ENCODE measurements around the gene ANKRD44. TPM values are rescaled to one million over a fixed set of nuclear protein-coding genes. Genes with fewer than 3 reads are reported as not detected.

Gene ANKRD44
- total RNA-seq, 1 experiment from 2014 or later: 0.68 TPM

GRCh38 chr2:197251163-197251562 is 59.4 kb downstream of the ANKRD44 start:
- DNase-seq (ENCODE audit: low spot score): no peak
- Mint-ChIP-seq H3K36me3 (no peaks in the 10 kb centered on the region), H3K27ac (no peak overlapping the region), H3K9me3 (no peaks in the 10 kb centered on the region), H3K27me3 (ENCODE audit: low read depth) (0 out of 2 replicates have a peak, but pooled peaks cover 2% of the 10 kb centered on the region), H3K4me1 (peaks cover 4% of the 10 kb centered on the region; the same call in 1 of the 2 replicates), H3K4me3 (no peak overlapping the region)
- CTCF ChIA-PET: no interaction called here
- TF ChIP-seq ZNF138 (CRISPR knock-in tag; conservative IDR thresholded peaks at IDR 0.05) (no peak), TEAD4 (CRISPR knock-in tag; IDR thresholded peaks at IDR 0.05) (no peak), AR (CRISPR knock-in tag; IDR thresholded peaks at IDR 0.05) (no peak), ZNF121 (CRISPR knock-in tag; IDR thresholded peaks at IDR 0.05) (no peak), TCF7 (CRISPR knock-in tag; IDR thresholded peaks at IDR 0.05; ENCODE audit: low read depth) (no peak), USF1 (CRISPR knock-in tag; IDR thresholded peaks at IDR 0.05) (no peak)
- POLR2A ChIA-PET: no interaction called here
- ATAC-seq: no peak

GRCh38 chr2:197250084-197250397 is 60.5 kb downstream of the ANKRD44 start:
- CTCF ChIA-PET: interaction anchor here (0.9 kb wide), 1 partner anchor 105 kb away, joined by 3 read pairs; no protein-coding TSS in a partner anchor
- 0 out of 2 replicates have a peak, but pooled peaks cover 2% of the 10 kb centered on the region for H3K27me3 Mint-ChIP-seq (ENCODE audit: low read depth)
- no peak for DNase-seq (ENCODE audit: low spot score)
- TF ChIP-seq JUN (CRISPR knock-in tag; IDR thresholded peaks at IDR 0.05): no peak
- TF ChIP-seq ZSCAN18 (CRISPR knock-in tag; IDR thresholded peaks at IDR 0.05): no peak
- POLR2A ChIA-PET: no interaction called here
- H3K9me3 Mint-ChIP-seq: no peaks in the 10 kb centered on the region
- H3K36me3 Mint-ChIP-seq: no peaks in the 10 kb centered on the region
- no peak for ATAC-seq
- no peak overlapping the region for H3K4me3 Mint-ChIP-seq
- H3K4me1 Mint-ChIP-seq: no peaks in the 10 kb centered on the region
- no peak overlapping the region for H3K27ac Mint-ChIP-seq

- no peaks in the 10 kb centered on the region for H3K36me3 Mint-ChIP-seq
- ATAC-seq (no peak), DNase-seq (ENCODE audit: low spot score) (no peak)
- no peak for TF ChIP-seq KAT7 (CRISPR knock-in tag; IDR thresholded peaks at IDR 0.05; ENCODE audit: borderline replicate concordance)
- H3K9me3 Mint-ChIP-seq: no peaks in the 10 kb centered on the region
- POLR2A ChIA-PET: no interaction called here
- H3K27ac Mint-ChIP-seq: no peak overlapping the region
- 0 out of 2 replicates have a peak, but pooled peaks cover 2% of the 10 kb centered on the region for H3K27me3 Mint-ChIP-seq (ENCODE audit: low read depth)
- CTCF ChIA-PET: interaction anchor here (0.9 to 1.0 kb wide), 2 partner anchors 59 to 106 kb away, joined by 3 to 4 read pairs; no protein-coding TSS in a partner anchor
- H3K4me3 Mint-ChIP-seq: no peak overlapping the region
- no peaks in the 10 kb centered on the region for H3K4me1 Mint-ChIP-seq
These were observed 61.0 kb downstream of the ANKRD44 start for GRCh38 chr2:197249381-197250083.

GRCh38 chr2:197248623-197249022 is 62.0 kb downstream of the ANKRD44 start:
- TF ChIP-seq JAZF1 (CRISPR knock-in tag; IDR thresholded peaks at IDR 0.05) (no peak), TCF7 (CRISPR knock-in tag; IDR thresholded peaks at IDR 0.05; ENCODE audit: low read depth) (no peak), ARID4B (CRISPR knock-in tag; IDR thresholded peaks at IDR 0.05; ENCODE audit: borderline replicate concordance) (no peak), CTCF (IDR thresholded peaks at IDR 0.05) (no peak)
- ATAC-seq: no peak
- CTCF ChIA-PET: interaction anchor here (1.0 kb wide), 1 partner anchor 58 kb away, joined by 4 read pairs; no protein-coding TSS in a partner anchor
- Mint-ChIP-seq H3K9me3 (no peaks in the 10 kb centered on the region), H3K27me3 (ENCODE audit: low read depth) (0 out of 2 replicates have a peak, but pooled peaks cover 2% of the 10 kb centered on the region), H3K27ac (no peak overlapping the region), H3K4me3 (no peak overlapping the region), H3K4me1 (no peaks in the 10 kb centered on the region), H3K36me3 (no peaks in the 10 kb centered on the region)
- no peak for DNase-seq (ENCODE audit: low spot score)
- POLR2A ChIA-PET: no interaction called here
